OCI-LY3 (cell line): Measurements from ENCODE around the gene CHN1.

Source experiments
- H2AFZ ChIP-seq: fragments of 200-600, 300-600 bp; shearing (Covaris generic); 2 replicates; pipeline ENCODE4 v1.6.0; 2014; ENCODE audit warnings: antibody characterized with exemption, low read depth, low read length
- H3K27ac ChIP-seq: fragments of 200-600, 300-600 bp; sonication (generic); 2 replicates; pipeline ENCODE4 v1.5.1; 2014; ENCODE audit warnings: mild to moderate bottlenecking, low read length, moderate library complexity, mixed read lengths
- H3K27me3 ChIP-seq: fragments of 200-600, 300-600 bp; sonication (generic); 2 replicates; pipeline ENCODE4 v1.6.1; 2014; ENCODE audit warnings: low read depth, low read length, mixed read lengths
- H3K36me3 ChIP-seq: fragments of 200-600, 300-600 bp; sonication (generic); replicated peaks from 2 replicates; pipeline ENCODE3; 2014; ENCODE audit warnings: low read depth, low read length, mixed read lengths
- H3K4me1 ChIP-seq: fragments of 300-600, 200-600 bp; sonication (generic); 2 replicates; pipeline ENCODE4 v1.6.1; 2014; ENCODE audit warnings: low read length, mixed read lengths
- H3K4me2 ChIP-seq: fragments of 200-600, 300-600 bp; sonication (generic); 2 replicates; pipeline ENCODE4 v1.6.1; 2014; ENCODE audit warnings: low read length, mixed read lengths
- H3K4me3 ChIP-seq: fragments of 300-600, 200-600 bp; sonication (generic); 2 replicates; pipeline ENCODE4 v1.5.1; 2014; ENCODE audit warnings: antibody characterized with exemption, mild to moderate bottlenecking, low read length, moderate library complexity
- H3K79me2 ChIP-seq: fragments of 300-600, 200-600 bp; shearing (Covaris generic); 2 replicates; pipeline ENCODE4 v1.6.1; 2014; ENCODE audit warnings: mild to moderate bottlenecking, low read length, mixed read lengths
- H3K9ac ChIP-seq: fragments of 300-600, 200-600 bp; shearing (Covaris generic); 2 replicates; pipeline ENCODE4 v1.6.0; 2014; ENCODE audit warnings: mild to moderate bottlenecking, low read length, moderate library complexity
- H3K9me3 ChIP-seq: fragments of 200-600, 300-600 bp; shearing (Covaris generic); 2 replicates; pipeline ENCODE4 v1.6.1; 2014; ENCODE audit warnings: low read length, mixed read lengths; ENCODE audit not compliant: insufficient read depth
- H4K20me1 ChIP-seq: fragments of 200-600, 300-600 bp; sonication (generic); 2 replicates; pipeline ENCODE4 v1.6.1; 2016; ENCODE audit warnings: low read length, mixed read lengths; ENCODE audit not compliant: insufficient read depth
- EZH2phosphoT487 ChIP-seq: fragments of 200-600 bp; shearing (Covaris generic); IDR thresholded peaks from 2 replicates; pipeline ENCODE4 v1.6.1; 2018; ENCODE audit warnings: antibody characterized with exemption, mixed run types, low read depth
- TF ChIP-seq, protein P1 (sequence below): fragments of 200-600, 300-600 bp; sonication (generic); IDR thresholded peaks from 2 replicates; pipeline ENCODE4 v1.5.1; 2014; ENCODE audit warnings: antibody characterized with exemption, low read length, low read depth

The CHN1 gene

DNA sequence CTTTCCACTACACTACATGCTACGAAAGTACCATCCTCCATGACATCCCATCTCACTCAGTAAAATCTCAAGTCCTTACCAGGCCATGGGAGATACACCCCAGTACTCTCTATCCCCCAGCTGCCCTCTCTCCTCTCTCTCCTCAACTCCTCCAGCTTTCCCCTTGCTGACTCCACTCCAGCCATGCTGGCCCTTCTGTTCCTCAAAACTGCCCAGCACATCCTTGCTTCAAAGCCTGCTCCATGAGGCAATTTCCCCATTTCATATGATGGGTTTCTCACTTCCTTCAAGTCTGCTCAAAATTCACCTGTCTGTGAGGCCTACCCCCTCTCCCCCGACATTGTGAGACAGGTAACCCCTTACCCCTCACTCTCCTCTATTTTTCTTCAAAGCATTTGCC is 8.6 kb downstream of the CHN1 start:
- H3K9ac ChIP-seq, result no peak overlapping the region
- no peaks in the 10 kb centered on the region for H3K4me1 ChIP-seq
- no peaks in the 10 kb centered on the region for H3K27me3 ChIP-seq
- no peaks in the 10 kb centered on the region for H3K36me3 ChIP-seq
- no peak overlapping the region for H2AFZ ChIP-seq
- no peaks in the 10 kb centered on the region for H3K79me2 ChIP-seq
- H3K27ac ChIP-seq, result no peak overlapping the region
- H3K9me3 ChIP-seq, result no peaks in the 10 kb centered on the region
- H3K4me2 ChIP-seq, result no peak overlapping the region
- H3K4me3 ChIP-seq, result no peak overlapping the region
- TF ChIP-seq, protein P1, sequence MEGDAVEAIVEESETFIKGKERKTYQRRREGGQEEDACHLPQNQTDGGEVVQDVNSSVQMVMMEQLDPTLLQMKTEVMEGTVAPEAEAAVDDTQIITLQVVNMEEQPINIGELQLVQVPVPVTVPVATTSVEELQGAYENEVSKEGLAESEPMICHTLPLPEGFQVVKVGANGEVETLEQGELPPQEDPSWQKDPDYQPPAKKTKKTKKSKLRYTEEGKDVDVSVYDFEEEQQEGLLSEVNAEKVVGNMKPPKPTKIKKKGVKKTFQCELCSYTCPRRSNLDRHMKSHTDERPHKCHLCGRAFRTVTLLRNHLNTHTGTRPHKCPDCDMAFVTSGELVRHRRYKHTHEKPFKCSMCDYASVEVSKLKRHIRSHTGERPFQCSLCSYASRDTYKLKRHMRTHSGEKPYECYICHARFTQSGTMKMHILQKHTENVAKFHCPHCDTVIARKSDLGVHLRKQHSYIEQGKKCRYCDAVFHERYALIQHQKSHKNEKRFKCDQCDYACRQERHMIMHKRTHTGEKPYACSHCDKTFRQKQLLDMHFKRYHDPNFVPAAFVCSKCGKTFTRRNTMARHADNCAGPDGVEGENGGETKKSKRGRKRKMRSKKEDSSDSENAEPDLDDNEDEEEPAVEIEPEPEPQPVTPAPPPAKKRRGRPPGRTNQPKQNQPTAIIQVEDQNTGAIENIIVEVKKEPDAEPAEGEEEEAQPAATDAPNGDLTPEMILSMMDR, result no peak
- TF ChIP-seq EZH2phosphoT487, result no peak
- H4K20me1 ChIP-seq, result no peaks in the 10 kb centered on the region

DNA sequence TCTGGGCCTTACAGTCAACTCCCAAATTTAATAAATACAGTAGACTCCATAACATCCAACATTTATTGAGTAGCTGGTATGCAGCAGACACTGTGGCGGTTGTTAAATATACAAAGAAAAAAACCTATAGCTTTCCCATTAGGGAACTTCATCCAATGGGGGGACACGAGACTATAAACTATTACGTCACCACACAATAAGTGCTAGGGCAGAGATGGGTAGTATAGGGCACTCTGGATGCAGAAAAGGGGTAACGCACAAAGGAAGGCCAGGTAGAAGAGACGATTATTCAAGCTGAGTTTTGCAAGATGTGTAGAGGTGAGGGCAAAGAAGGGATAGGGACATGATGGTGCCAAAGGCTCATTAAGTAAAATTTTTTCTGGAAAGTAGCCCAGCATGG is 10.8 kb downstream of the CHN1 start:
- no peaks in the 10 kb centered on the region for H4K20me1 ChIP-seq
- no peak overlapping the region for H3K9ac ChIP-seq
- no peaks in the 10 kb centered on the region for H3K9me3 ChIP-seq
- no peak overlapping the region for H3K4me2 ChIP-seq
- no peak overlapping the region for H3K27ac ChIP-seq
- H3K79me2 ChIP-seq, result no peaks in the 10 kb centered on the region
- H3K4me3 ChIP-seq, result no peak overlapping the region
- peaks cover 3% of the 10 kb centered on the region; the same call in 1 of the 2 replicates for H3K4me1 ChIP-seq
- no peaks in the 10 kb centered on the region for H3K36me3 ChIP-seq
- TF ChIP-seq EZH2phosphoT487, result no peak
- no peaks in the 10 kb centered on the region for H3K27me3 ChIP-seq
- no peak overlapping the region for H2AFZ ChIP-seq

DNA sequence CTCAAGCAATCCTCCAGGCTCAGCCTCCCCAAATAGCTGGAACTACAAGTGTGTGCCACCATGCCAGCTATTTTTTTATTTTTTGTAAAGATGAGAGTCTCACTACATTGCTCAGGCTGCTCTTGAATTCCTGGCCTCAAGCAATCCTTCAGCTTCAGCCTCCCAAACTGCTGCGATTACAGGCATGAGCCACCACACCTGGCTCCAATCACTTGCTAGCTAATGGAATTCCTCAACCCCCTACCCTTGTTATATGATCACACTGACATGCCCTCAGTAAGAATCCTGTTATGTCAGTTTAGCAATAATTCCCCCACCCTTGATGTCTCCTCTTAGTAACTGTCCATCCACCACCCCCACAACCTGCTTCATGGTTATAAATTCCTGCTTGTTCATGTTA is 12.3 kb downstream of the CHN1 start:
- no peaks in the 10 kb centered on the region for H3K79me2 ChIP-seq
- H4K20me1 ChIP-seq, result no peaks in the 10 kb centered on the region
- TF ChIP-seq, protein P1, result no peak
- TF ChIP-seq EZH2phosphoT487, result no peak
- H3K27me3 ChIP-seq, result no peaks in the 10 kb centered on the region
- H3K36me3 ChIP-seq, result no peaks in the 10 kb centered on the region
- no peak overlapping the region for H3K4me2 ChIP-seq
- H3K4me1 ChIP-seq, result peaks cover 3% of the 10 kb centered on the region; the same call in 1 of the 2 replicates
- no peak overlapping the region for H3K4me3 ChIP-seq
- H3K9ac ChIP-seq, result no peak overlapping the region
- no peak overlapping the region for H3K27ac ChIP-seq
- H3K9me3 ChIP-seq, result no peaks in the 10 kb centered on the region
- H2AFZ ChIP-seq, result no peak overlapping the region

GRCh38 chr2:174985614-174986013 is 19.6 kb downstream of the CHN1 start:
- no peak for TF ChIP-seq EZH2phosphoT487
- TF ChIP-seq, protein P1, result peak; percentile 74
- Histone ChIP-seq H3K4me3 (0 out of 2 replicates have a peak overlapping the region, but pooled peaks have one; percentile 30), H3K4me2 (peak overlapping the region; percentile 61), H4K20me1 (no peaks in the 10 kb centered on the region), H3K36me3 (no peaks in the 10 kb centered on the region), H3K27ac (no peak overlapping the region), H3K4me1 (peaks cover 3% of the 10 kb centered on the region; the same call in 1 of the 2 replicates), H3K9ac (no peak overlapping the region), H3K79me2 (no peaks in the 10 kb centered on the region), H2AFZ (peak overlapping the region; percentile 24), H3K9me3 (no peaks in the 10 kb centered on the region), H3K27me3 (no peaks in the 10 kb centered on the region)
